LNCAP (cell line): ENCODE measurements around the gene EPB41.

ENCODE experiments used
- CTCF ChIP-seq: fragments of 450-650 bp; IDR thresholded peaks from 2 replicates; pipeline ENCODE4 v1.5.1; 2017; ENCODE audit warnings: mild to moderate bottlenecking

The EPB41 gene

GRCh38 chr1:28887835-28888682 is 26.3 kb upstream of the EPB41 start:
- TF ChIP-seq CTCF = no peak

- no peak for TF ChIP-seq CTCF
Observed at GRCh38 chr1:28888915-28889314, 25.5 kb upstream of the EPB41 start.

DNA sequence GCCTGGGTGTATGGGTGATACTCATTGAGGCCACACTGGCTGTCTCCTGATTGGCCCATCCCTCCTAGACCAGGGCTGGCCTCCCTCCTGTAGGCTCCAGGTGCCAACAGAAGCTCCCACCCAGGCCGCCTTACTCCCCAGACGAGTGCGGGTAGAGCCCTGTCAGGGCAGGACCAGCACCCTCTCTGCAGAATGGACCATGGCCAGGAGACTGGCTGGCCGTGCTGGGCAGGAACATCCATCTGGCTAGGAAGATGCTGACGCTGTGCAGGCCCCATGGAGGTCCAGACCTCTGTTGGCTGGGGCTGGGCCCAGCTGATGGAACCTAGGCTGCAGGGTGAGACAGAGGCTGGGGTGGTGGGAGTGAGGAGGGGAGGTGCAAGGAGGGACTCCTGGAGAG is 25.0 kb upstream of the EPB41 start:
- no peak for TF ChIP-seq CTCF

DNA sequence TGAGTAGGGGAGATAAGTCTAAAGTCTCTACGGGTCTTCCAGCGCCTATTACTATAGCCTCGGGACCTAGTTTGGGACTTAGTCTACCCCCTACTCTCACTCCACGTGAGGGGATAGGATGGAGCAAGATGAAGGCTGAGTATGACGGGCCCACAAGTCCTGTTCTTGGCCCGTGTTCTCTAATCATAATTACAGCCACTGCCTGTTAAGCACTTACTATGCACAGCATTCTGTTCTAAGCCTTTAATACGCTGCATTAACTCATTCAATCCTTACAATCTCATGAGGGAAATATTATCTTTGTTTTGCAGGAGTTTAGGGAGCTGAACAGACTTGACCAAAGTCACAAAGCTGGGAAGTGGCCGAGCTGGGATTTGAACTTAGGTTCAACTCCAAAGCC is 23.9 kb upstream of the EPB41 start:
- TF ChIP-seq CTCF = no peak

- TF ChIP-seq CTCF = no peak
Observed at GRCh38 chr1:28890836-28891235, 23.5 kb upstream of the EPB41 start.

- TF ChIP-seq CTCF = no peak
Observed at GRCh38 chr1:28891256-28891655, 23.1 kb upstream of the EPB41 start.

- no peak; the same call in 1 of the 2 replicates for TF ChIP-seq CTCF
Observed at GRCh38 chr1:28893403-28894102, 20.8 kb upstream of the EPB41 start.
